WTC11 (cell line): Measurements from ENCODE around the gene KDELR1. TPM values are rescaled to one million over a fixed set of nuclear protein-coding genes. Genes with fewer than 3 reads are reported as not detected.

Experiments used
- ATAC-seq: fragments of 200-7000 bp; cut with Tn5 transposase; 2 replicates; pipeline ENCODE4 v1.10.0; 2021; ENCODE audit warnings: mild to moderate bottlenecking, moderate library complexity
- CTCF ChIA-PET: fragments of 300-600 bp; sonication (Branson Sonifier 250); formaldehyde crosslinking; loops from one replicate; lab custom pipeline; 2021; ENCODE audit warnings: antibody characterized with exemption; lab: Charles Lee
- POLR2A ChIA-PET: fragments of 350-600 bp; sonication (Branson Sonifier 250); formaldehyde crosslinking; loops from one replicate; lab custom pipeline; 2021; ENCODE audit warnings: antibody characterized with exemption; lab: Charles Lee
- DNase-seq: peaks from one replicate; pipeline ENCODE4 v3.0.0; 2021; ENCODE audit warnings: low spot score
- H3K27ac Mint-ChIP-seq: 2 replicates; pipeline ENCODE4 v1.8.0; 2021; ENCODE audit warnings: mixed read lengths
- H3K27me3 Mint-ChIP-seq: 2 replicates; pipeline ENCODE4 v1.8.0; 2021; ENCODE audit warnings: low read depth, mild to moderate bottlenecking, moderate library complexity, mixed read lengths
- H3K36me3 Mint-ChIP-seq: 2 replicates; pipeline ENCODE4 v1.8.0; 2021; ENCODE audit warnings: mixed read lengths
- H3K4me1 Mint-ChIP-seq: 2 replicates; pipeline ENCODE4 v1.8.0; 2022; ENCODE audit warnings: mixed read lengths
- H3K4me3 Mint-ChIP-seq: 2 replicates; pipeline ENCODE4 v1.8.0; 2021; ENCODE audit warnings: mild to moderate bottlenecking, moderate library complexity, mixed read lengths
- H3K9me3 Mint-ChIP-seq: 2 replicates; pipeline ENCODE4 v1.8.0; 2021; ENCODE audit warnings: mixed read lengths
- ELF4 ChIP-seq: sonication (generic); formaldehyde crosslinking; IDR thresholded peaks from 2 replicates; pipeline ENCODE4 v1.8.1; 2022; ENCODE audit warnings: low read depth, mild to moderate bottlenecking, moderate library complexity, missing genetic modification reagents
- EMX1 ChIP-seq: fragments of 250-450 bp; sonication (Bioruptor Pico); IDR thresholded peaks from 2 replicates; pipeline ENCODE4 v1.8.0; 2021; ENCODE audit warnings: mild to moderate bottlenecking
- ETV6 ChIP-seq: sonication (generic); formaldehyde crosslinking; IDR thresholded peaks from 2 replicates; pipeline ENCODE4 v1.8.1; 2022; ENCODE audit warnings: mild to moderate bottlenecking, missing genetic modification reagents
- GTF2I ChIP-seq: fragments of 250-450 bp; sonication (Bioruptor Pico); conservative IDR thresholded peaks from 2 replicates; pipeline ENCODE4 v1.4.0; 2021; ENCODE audit warnings: mild to moderate bottlenecking
- HMGA2 ChIP-seq: fragments of 250-450 bp; sonication (Bioruptor Pico); IDR thresholded peaks from 2 replicates; pipeline ENCODE4 v1.4.0; 2021; ENCODE audit warnings: mild to moderate bottlenecking, moderate library complexity
- NFE2L1 ChIP-seq: sonication (generic); formaldehyde crosslinking; IDR thresholded peaks from 2 replicates; pipeline ENCODE4 v1.8.1; 2023; ENCODE audit warnings: missing genetic modification reagents
- NFYB ChIP-seq: sonication (generic); formaldehyde crosslinking; conservative IDR thresholded peaks from 2 replicates; pipeline ENCODE4 v1.8.0; 2022; ENCODE audit warnings: low read depth, missing genetic modification reagents
- NR3C1 ChIP-seq: sonication (generic); formaldehyde crosslinking; conservative IDR thresholded peaks from 2 replicates; pipeline ENCODE4 v1.8.1; 2023; ENCODE audit warnings: low read depth, mild to moderate bottlenecking, missing genetic modification reagents
- SOX15 ChIP-seq: fragments of 250-450 bp; sonication (Bioruptor Pico); IDR thresholded peaks from 2 replicates; pipeline ENCODE4 v1.9.0; 2021; ENCODE audit warnings: mild to moderate bottlenecking
- TEAD4 ChIP-seq: sonication (generic); formaldehyde crosslinking; IDR thresholded peaks from 2 replicates; pipeline ENCODE4 v1.8.0; 2022; ENCODE audit warnings: mild to moderate bottlenecking, missing genetic modification reagents
- ZNF416 ChIP-seq: fragments of 250-450 bp; sonication (Bioruptor Pico); IDR thresholded peaks from 2 replicates; pipeline ENCODE4 v1.9.0; 2021; ENCODE audit warnings: mild to moderate bottlenecking, inconsistent platforms
- ZNF671 ChIP-seq: fragments of 250-450 bp; sonication (Bioruptor Pico); IDR thresholded peaks from 2 replicates; pipeline ENCODE4 v1.8.0; 2021; ENCODE audit warnings: mild to moderate bottlenecking
- total RNA-seq: library from RNA; stranded (reverse); gene quantifications from 3 replicates; pipeline ENCODE4 v1.2.3, GENCODE V29; 2021
- TF ChIP-seq, protein P1 (sequence below): fragments of 250-450 bp; sonication (Bioruptor Pico); conservative IDR thresholded peaks from 2 replicates; pipeline ENCODE4 v1.9.0; 2021; ENCODE audit warnings: mild to moderate bottlenecking
- TF ChIP-seq, protein P2 (sequence below): sonication (generic); formaldehyde crosslinking; IDR thresholded peaks from 2 replicates; pipeline ENCODE4 v1.8.0; 2022; ENCODE audit warnings: missing genetic modification reagents
- TF ChIP-seq, protein P3 (sequence below): sonication (generic); formaldehyde crosslinking; IDR thresholded peaks from 2 replicates; pipeline ENCODE4 v1.8.1; 2023; ENCODE audit warnings: mild to moderate bottlenecking, moderate library complexity, missing genetic modification reagents
- TF ChIP-seq, protein P4 (sequence below): sonication (generic); formaldehyde crosslinking; IDR thresholded peaks from 2 replicates; pipeline ENCODE4 v1.8.1; 2023; ENCODE audit warnings: mild to moderate bottlenecking, missing genetic modification reagents, moderate library complexity
- TF ChIP-seq, protein P5 (sequence below): fragments of 250-450 bp; sonication (Bioruptor Pico); IDR thresholded peaks from 2 replicates; pipeline ENCODE4 v1.9.0; 2021; ENCODE audit warnings: mild to moderate bottlenecking
- TF ChIP-seq, protein P6 (sequence below): sonication (generic); formaldehyde crosslinking; conservative IDR thresholded peaks from 2 replicates; pipeline ENCODE4 v1.8.1; 2023; ENCODE audit warnings: mild to moderate bottlenecking, low read depth, missing genetic modification reagents, moderate library complexity
- TF ChIP-seq, protein P7 (sequence below): fragments of 250-450 bp; sonication (Bioruptor Pico); IDR thresholded peaks from 2 replicates; pipeline ENCODE4 v1.9.0; 2021; ENCODE audit warnings: mild to moderate bottlenecking, borderline replicate concordance

The KDELR1 gene
- total RNA-seq, 1 experiment from 2014 or later = 207 TPM

DNA sequence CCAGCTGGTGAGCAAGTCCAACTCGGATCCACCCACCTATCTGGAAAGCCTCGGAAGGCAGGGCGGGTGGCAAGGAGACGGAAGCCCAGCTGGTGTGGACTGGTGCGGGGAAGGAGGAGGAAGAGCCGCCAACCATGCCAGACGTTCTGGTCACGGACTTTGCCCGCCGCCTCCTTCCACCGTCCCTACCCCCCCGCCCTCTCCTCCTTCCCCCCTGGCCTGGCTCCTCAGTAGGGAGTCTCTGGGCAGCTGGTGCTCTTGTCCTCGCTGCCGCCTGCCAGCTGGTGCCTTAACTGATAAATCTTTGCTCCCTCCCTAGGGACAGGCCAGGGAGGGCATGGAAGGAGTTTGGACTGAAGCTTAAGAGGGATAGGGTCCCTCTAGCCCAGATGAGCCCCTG, 22.4 kb downstream of the KDELR1 start (continued):
- TF ChIP-seq, protein P1, sequence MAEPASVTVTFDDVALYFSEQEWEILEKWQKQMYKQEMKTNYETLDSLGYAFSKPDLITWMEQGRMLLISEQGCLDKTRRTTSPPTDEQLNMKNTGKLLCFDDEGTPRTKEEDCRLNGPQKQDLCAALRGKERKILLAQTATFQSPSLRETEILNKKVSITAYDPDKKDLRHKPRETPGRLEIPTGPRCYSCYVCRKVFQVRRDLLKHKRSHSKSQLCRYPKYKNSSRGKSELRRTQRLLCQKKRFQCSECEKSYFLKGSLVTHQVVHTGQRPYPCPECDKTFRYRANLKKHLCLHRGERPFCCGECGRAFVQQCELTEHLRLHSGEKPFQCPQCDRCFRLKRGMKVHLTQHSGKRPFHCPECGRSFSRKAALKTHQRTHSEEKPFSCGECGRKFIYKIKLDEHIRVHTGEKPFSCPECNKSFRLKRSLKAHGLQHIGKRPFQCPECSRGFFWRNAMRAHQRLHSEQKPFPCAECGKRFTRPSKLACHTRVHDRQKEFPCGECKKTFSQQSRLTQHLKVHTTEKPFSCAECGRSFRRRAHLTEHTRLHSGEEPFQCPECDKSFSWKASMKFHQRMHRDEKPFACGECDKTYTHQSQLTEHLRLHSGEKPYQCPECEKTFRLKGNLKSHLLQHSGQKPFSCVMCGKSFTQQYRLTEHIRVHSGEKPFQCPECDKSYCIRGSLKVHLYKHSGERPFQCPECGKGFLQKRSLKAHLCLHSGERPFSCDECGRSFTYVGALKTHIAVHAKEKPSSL (CRISPR knock-in tag) = no peak
- TF ChIP-seq ZNF671 (CRISPR knock-in tag) = no peak

DNA sequence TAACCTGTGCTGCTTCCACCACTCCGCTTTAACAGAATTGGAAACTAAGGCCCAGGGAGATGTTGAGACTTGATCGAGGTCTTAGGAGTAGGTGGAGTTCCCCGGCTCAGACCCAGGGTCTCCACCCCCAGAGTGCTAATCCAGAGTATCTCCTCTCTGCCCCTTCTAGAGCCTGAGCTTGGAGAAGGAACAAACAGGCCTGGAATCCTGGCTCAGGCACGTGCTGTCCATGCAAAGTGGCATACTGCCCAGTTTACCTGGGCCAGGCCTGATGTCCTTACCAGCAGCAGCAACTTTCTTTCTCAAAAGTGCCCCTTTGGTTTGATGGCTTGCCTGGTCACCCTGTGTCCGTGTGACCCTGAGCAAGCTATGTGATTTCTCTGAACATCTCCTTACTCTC, 23.5 kb downstream of the KDELR1 start:
- Mint-ChIP-seq H3K36me3 (no peaks in the 10 kb centered on the region), H3K27ac (no peak overlapping the region), H3K27me3 (peaks cover 26% of the 10 kb centered on the region), H3K4me3 (no peak overlapping the region), H3K4me1 (peaks cover 9% of the 10 kb centered on the region), H3K9me3 (no peaks in the 10 kb centered on the region)
- ATAC-seq = no peak
- ChIA-PET CTCF (interaction anchor here (1.2 to 1.8 kb wide), 2 partner anchors 17 to 23 kb away, joined by 6 to 7 read pairs; partner anchors contain the start of gene KDELR1), POLR2A (no interaction called here)
- TF ChIP-seq ETV6 (CRISPR knock-in tag) = no peak
- TF ChIP-seq ELF4 (CRISPR knock-in tag) = no peak
- TF ChIP-seq, protein P2, sequence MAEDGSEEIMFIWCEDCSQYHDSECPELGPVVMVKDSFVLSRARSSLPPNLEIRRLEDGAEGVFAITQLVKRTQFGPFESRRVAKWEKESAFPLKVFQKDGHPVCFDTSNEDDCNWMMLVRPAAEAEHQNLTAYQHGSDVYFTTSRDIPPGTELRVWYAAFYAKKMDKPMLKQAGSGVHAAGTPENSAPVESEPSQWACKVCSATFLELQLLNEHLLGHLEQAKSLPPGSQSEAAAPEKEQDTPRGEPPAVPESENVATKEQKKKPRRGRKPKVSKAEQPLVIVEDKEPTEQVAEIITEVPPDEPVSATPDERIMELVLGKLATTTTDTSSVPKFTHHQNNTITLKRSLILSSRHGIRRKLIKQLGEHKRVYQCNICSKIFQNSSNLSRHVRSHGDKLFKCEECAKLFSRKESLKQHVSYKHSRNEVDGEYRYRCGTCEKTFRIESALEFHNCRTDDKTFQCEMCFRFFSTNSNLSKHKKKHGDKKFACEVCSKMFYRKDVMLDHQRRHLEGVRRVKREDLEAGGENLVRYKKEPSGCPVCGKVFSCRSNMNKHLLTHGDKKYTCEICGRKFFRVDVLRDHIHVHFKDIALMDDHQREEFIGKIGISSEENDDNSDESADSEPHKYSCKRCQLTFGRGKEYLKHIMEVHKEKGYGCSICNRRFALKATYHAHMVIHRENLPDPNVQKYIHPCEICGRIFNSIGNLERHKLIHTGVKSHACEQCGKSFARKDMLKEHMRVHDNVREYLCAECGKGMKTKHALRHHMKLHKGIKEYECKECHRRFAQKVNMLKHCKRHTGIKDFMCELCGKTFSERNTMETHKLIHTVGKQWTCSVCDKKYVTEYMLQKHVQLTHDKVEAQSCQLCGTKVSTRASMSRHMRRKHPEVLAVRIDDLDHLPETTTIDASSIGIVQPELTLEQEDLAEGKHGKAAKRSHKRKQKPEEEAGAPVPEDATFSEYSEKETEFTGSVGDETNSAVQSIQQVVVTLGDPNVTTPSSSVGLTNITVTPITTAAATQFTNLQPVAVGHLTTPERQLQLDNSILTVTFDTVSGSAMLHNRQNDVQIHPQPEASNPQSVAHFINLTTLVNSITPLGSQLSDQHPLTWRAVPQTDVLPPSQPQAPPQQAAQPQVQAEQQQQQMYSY (CRISPR knock-in tag) = no peak
- TF ChIP-seq, protein P3, sequence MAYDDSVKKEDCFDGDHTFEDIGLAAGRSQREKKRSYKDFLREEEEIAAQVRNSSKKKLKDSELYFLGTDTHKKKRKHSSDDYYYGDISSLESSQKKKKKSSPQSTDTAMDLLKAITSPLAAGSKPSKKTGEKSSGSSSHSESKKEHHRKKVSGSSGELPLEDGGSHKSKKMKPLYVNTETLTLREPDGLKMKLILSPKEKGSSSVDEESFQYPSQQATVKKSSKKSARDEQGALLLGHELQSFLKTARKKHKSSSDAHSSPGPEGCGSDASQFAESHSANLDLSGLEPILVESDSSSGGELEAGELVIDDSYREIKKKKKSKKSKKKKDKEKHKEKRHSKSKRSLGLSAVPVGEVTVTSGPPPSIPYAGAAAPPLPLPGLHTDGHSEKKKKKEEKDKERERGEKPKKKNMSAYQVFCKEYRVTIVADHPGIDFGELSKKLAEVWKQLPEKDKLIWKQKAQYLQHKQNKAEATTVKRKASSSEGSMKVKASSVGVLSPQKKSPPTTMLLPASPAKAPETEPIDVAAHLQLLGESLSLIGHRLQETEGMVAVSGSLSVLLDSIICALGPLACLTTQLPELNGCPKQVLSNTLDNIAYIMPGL = no peak
- TF ChIP-seq NFYB = no peak
- no peak for TF ChIP-seq NR3C1 (CRISPR knock-in tag)
- no peak for TF ChIP-seq GTF2I (CRISPR knock-in tag)
- no peak for TF ChIP-seq EMX1 (CRISPR knock-in tag)
- TF ChIP-seq HMGA2 = no peak
- TF ChIP-seq, protein P4, sequence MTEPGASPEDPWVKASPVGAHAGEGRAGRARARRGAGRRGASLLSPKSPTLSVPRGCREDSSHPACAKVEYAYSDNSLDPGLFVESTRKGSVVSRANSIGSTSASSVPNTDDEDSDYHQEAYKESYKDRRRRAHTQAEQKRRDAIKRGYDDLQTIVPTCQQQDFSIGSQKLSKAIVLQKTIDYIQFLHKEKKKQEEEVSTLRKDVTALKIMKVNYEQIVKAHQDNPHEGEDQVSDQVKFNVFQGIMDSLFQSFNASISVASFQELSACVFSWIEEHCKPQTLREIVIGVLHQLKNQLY = no peak
- TF ChIP-seq, protein P5, sequence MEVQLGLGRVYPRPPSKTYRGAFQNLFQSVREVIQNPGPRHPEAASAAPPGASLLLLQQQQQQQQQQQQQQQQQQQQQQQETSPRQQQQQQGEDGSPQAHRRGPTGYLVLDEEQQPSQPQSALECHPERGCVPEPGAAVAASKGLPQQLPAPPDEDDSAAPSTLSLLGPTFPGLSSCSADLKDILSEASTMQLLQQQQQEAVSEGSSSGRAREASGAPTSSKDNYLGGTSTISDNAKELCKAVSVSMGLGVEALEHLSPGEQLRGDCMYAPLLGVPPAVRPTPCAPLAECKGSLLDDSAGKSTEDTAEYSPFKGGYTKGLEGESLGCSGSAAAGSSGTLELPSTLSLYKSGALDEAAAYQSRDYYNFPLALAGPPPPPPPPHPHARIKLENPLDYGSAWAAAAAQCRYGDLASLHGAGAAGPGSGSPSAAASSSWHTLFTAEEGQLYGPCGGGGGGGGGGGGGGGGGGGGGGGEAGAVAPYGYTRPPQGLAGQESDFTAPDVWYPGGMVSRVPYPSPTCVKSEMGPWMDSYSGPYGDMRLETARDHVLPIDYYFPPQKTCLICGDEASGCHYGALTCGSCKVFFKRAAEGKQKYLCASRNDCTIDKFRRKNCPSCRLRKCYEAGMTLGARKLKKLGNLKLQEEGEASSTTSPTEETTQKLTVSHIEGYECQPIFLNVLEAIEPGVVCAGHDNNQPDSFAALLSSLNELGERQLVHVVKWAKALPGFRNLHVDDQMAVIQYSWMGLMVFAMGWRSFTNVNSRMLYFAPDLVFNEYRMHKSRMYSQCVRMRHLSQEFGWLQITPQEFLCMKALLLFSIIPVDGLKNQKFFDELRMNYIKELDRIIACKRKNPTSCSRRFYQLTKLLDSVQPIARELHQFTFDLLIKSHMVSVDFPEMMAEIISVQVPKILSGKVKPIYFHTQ = no peak
- TF ChIP-seq TEAD4 = no peak
- TF ChIP-seq, protein P6, sequence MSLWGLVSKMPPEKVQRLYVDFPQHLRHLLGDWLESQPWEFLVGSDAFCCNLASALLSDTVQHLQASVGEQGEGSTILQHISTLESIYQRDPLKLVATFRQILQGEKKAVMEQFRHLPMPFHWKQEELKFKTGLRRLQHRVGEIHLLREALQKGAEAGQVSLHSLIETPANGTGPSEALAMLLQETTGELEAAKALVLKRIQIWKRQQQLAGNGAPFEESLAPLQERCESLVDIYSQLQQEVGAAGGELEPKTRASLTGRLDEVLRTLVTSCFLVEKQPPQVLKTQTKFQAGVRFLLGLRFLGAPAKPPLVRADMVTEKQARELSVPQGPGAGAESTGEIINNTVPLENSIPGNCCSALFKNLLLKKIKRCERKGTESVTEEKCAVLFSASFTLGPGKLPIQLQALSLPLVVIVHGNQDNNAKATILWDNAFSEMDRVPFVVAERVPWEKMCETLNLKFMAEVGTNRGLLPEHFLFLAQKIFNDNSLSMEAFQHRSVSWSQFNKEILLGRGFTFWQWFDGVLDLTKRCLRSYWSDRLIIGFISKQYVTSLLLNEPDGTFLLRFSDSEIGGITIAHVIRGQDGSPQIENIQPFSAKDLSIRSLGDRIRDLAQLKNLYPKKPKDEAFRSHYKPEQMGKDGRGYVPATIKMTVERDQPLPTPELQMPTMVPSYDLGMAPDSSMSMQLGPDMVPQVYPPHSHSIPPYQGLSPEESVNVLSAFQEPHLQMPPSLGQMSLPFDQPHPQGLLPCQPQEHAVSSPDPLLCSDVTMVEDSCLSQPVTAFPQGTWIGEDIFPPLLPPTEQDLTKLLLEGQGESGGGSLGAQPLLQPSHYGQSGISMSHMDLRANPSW (CRISPR knock-in tag) = no peak
- no peak for TF ChIP-seq NFE2L1 (CRISPR knock-in tag)
- TF ChIP-seq, protein P7, sequence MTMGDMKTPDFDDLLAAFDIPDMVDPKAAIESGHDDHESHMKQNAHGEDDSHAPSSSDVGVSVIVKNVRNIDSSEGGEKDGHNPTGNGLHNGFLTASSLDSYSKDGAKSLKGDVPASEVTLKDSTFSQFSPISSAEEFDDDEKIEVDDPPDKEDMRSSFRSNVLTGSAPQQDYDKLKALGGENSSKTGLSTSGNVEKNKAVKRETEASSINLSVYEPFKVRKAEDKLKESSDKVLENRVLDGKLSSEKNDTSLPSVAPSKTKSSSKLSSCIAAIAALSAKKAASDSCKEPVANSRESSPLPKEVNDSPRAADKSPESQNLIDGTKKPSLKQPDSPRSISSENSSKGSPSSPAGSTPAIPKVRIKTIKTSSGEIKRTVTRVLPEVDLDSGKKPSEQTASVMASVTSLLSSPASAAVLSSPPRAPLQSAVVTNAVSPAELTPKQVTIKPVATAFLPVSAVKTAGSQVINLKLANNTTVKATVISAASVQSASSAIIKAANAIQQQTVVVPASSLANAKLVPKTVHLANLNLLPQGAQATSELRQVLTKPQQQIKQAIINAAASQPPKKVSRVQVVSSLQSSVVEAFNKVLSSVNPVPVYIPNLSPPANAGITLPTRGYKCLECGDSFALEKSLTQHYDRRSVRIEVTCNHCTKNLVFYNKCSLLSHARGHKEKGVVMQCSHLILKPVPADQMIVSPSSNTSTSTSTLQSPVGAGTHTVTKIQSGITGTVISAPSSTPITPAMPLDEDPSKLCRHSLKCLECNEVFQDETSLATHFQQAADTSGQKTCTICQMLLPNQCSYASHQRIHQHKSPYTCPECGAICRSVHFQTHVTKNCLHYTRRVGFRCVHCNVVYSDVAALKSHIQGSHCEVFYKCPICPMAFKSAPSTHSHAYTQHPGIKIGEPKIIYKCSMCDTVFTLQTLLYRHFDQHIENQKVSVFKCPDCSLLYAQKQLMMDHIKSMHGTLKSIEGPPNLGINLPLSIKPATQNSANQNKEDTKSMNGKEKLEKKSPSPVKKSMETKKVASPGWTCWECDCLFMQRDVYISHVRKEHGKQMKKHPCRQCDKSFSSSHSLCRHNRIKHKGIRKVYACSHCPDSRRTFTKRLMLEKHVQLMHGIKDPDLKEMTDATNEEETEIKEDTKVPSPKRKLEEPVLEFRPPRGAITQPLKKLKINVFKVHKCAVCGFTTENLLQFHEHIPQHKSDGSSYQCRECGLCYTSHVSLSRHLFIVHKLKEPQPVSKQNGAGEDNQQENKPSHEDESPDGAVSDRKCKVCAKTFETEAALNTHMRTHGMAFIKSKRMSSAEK (CRISPR knock-in tag) = no peak
- TF ChIP-seq SOX15 (CRISPR knock-in tag) = no peak
- no peak for TF ChIP-seq ZNF416 (CRISPR knock-in tag)
- no peak for DNase-seq
